Neural cell (in vitro differentiated cells): ENCODE measurements around the gene KBTBD3. TPM values are rescaled to one million over a fixed set of nuclear protein-coding genes. Genes with fewer than 3 reads are reported as not detected.

Source experiments
- H2AFZ ChIP-seq: fragments of 200-600, 300-800 bp; sonication (generic), shearing (Covaris generic); 2 replicates; pipeline ENCODE4 v1.6.0; 2014; ENCODE audit warnings: low read depth, mild to moderate bottlenecking, antibody characterized with exemption, low read length, moderate library complexity
- H3F3A ChIP-seq: fragments of 200-600 bp; shearing (Covaris generic); 2 replicates; pipeline ENCODE4 v1.6.1; 2016; ENCODE audit warnings: mild to moderate bottlenecking, moderate library complexity, mixed read lengths, antibody characterized with exemption, low read length; ENCODE audit not compliant: insufficient read depth, poor library complexity, severe bottlenecking
- H3K27ac ChIP-seq: fragments of 200-600, 300-800 bp; sonication (generic), shearing (Covaris generic); 2 replicates; pipeline ENCODE4 v1.5.1; 2014; ENCODE audit warnings: mild to moderate bottlenecking, low read length, moderate library complexity
- H3K27me3 ChIP-seq: fragments of 300-800, 200-600 bp; sonication (generic), shearing (Covaris generic); 2 replicates; pipeline ENCODE4 v1.6.0; 2014; ENCODE audit warnings: mild to moderate bottlenecking, low read depth, low read length, moderate library complexity; ENCODE audit not compliant: insufficient read depth
- H3K36me3 ChIP-seq: fragments of 300-800, 200-600 bp; sonication (generic), shearing (Covaris generic); 2 replicates; pipeline ENCODE4 v1.5.1; 2014; ENCODE audit warnings: mild to moderate bottlenecking, antibody characterized with exemption, low read length, moderate library complexity; ENCODE audit not compliant: insufficient read depth
- H3K4me2 ChIP-seq: fragments of 300-800, 200-600 bp; sonication (generic), shearing (Covaris generic); 2 replicates; pipeline ENCODE4 v1.6.0; 2014; ENCODE audit warnings: mild to moderate bottlenecking, low read length
- H3K4me3 ChIP-seq: fragments of 300-800, 200-600 bp; sonication (generic), shearing (Covaris generic); 2 replicates; pipeline ENCODE4 v1.5.1; 2014; ENCODE audit warnings: mild to moderate bottlenecking, low read length, moderate library complexity
- H3K79me2 ChIP-seq: fragments of 200-600 bp; shearing (Covaris generic); replicated peaks from 2 replicates; pipeline ENCODE4 v1.6.0; 2014; ENCODE audit warnings: mild to moderate bottlenecking, low read length, moderate library complexity; ENCODE audit not compliant: insufficient read depth
- H3K9ac ChIP-seq: fragments of 300-800, 200-600 bp; sonication (generic), shearing (Covaris generic); 2 replicates; pipeline ENCODE4 v1.6.1; 2016; ENCODE audit warnings: mild to moderate bottlenecking, low read length, mixed read lengths
- H3K9me2 ChIP-seq: fragments of 200-600 bp; shearing (Covaris generic); 2 replicates; pipeline ENCODE4 v1.6.1; 2016; ENCODE audit warnings: mild to moderate bottlenecking, low read length, mixed read lengths; ENCODE audit not compliant: insufficient read depth
- H3K9me3 ChIP-seq: fragments of 200-600, 300-800 bp; sonication (generic), shearing (Covaris generic); 2 replicates; pipeline ENCODE4 v1.6.1; 2016; ENCODE audit warnings: mild to moderate bottlenecking, mixed run types, low read length, moderate library complexity, mixed read lengths
- H4K20me1 ChIP-seq: fragments of 200-600 bp; shearing (Covaris generic); 2 replicates; pipeline ENCODE4 v1.6.1; 2016; ENCODE audit warnings: mild to moderate bottlenecking, mixed run types; ENCODE audit not compliant: insufficient read depth
- EP300 ChIP-seq: fragments of 450-650 bp; conservative IDR thresholded peaks from 2 replicates; pipeline ENCODE4 v1.6.1; 2014; ENCODE audit warnings: antibody characterized with exemption, mild to moderate bottlenecking, moderate library complexity; ENCODE audit not compliant: poor library complexity, severe bottlenecking
- EZH2 ChIP-seq: fragments of 200-600, 300-800 bp; shearing (Covaris generic), sonication (generic); IDR thresholded peaks from 2 replicates; pipeline ENCODE4 v1.6.1; 2014; ENCODE audit warnings: antibody characterized with exemption, low read length, borderline replicate concordance, mild to moderate bottlenecking; ENCODE audit not compliant: insufficient read depth, poor library complexity, severe bottlenecking
- MXI1 ChIP-seq: fragments of 450-650 bp; conservative IDR thresholded peaks from 2 replicates; pipeline ENCODE4 v1.6.1; 2014; ENCODE audit warnings: antibody characterized with exemption, mild to moderate bottlenecking; ENCODE audit not compliant: poor library complexity, severe bottlenecking
- POLR2AphosphoS5 ChIP-seq: IDR thresholded peaks from 2 replicates; pipeline ENCODE4 v1.6.1; 2012
- RAD21 ChIP-seq: fragments of 450-650 bp; conservative IDR thresholded peaks from 2 replicates; pipeline ENCODE4 v1.6.1; 2014; ENCODE audit warnings: antibody characterized with exemption, mild to moderate bottlenecking, moderate library complexity
- SMC3 ChIP-seq: fragments of 450-650 bp; conservative IDR thresholded peaks from 2 replicates; pipeline ENCODE4 v1.6.1; 2014; ENCODE audit warnings: antibody characterized with exemption, mild to moderate bottlenecking, moderate library complexity; ENCODE audit not compliant: poor library complexity
- TAF1 ChIP-seq: IDR thresholded peaks from 2 replicates; pipeline ENCODE4 v1.6.1; 2012; ENCODE audit warnings: low read depth
- polyA plus RNA-seq: library from polyadenylated mRNA; depleted of rRNA; stranded (reverse); fragments of >200 nt; gene quantifications from 2 replicates; pipeline ENCODE4 v1.2.3, GENCODE V29; 2014
- TF ChIP-seq, protein P1 (sequence below): fragments of 450-650 bp; IDR thresholded peaks from 2 replicates; pipeline ENCODE4 v1.5.1; 2014; ENCODE audit warnings: antibody characterized with exemption, mild to moderate bottlenecking, moderate library complexity; ENCODE audit not compliant: poor library complexity, severe bottlenecking
- TF ChIP-seq, protein P2 (sequence below): IDR thresholded peaks from 2 replicates; pipeline ENCODE4 v1.6.1; 2012; ENCODE audit warnings: borderline replicate concordance

Gene KBTBD3
- polyA plus RNA-seq, 1 donor from 2014 or later: 7.3 TPM

DNA sequence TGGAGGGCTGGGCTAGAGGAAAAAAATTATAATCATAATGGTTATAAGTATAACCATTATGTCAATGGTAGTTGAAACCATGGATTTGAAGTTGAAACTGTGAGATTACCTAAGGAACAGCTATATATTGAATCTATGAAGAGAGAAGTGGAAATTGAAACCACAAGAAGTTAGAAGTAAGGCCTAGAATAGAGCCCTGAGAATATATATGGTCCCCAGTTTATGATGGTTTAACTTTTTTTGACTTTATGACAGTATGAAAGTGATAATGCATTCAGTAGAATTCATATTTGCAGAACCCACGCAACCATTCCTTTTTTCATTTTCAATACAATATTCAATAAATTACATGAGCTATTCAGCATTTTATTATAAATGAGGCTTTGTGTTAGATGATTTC is 15.3 kb upstream of the KBTBD3 start:
- Histone ChIP-seq H3K9me2 (no peaks in the 10 kb centered on the region), H2AFZ (no peak overlapping the region), H3K4me3 (no peak overlapping the region), H3K9me3 (no peaks in the 10 kb centered on the region), H3K9ac (no peak overlapping the region), H4K20me1 (peaks cover 6% of the 10 kb centered on the region), H3K27me3 (no peaks in the 10 kb centered on the region), H3K4me2 (no peak overlapping the region), H3K27ac (no peak overlapping the region), H3K36me3 (peaks cover 1% of the 10 kb centered on the region), H3F3A (no peaks in the 10 kb centered on the region), H3K79me2 (peaks cover 40% of the 10 kb centered on the region)
- TF ChIP-seq, protein P1, sequence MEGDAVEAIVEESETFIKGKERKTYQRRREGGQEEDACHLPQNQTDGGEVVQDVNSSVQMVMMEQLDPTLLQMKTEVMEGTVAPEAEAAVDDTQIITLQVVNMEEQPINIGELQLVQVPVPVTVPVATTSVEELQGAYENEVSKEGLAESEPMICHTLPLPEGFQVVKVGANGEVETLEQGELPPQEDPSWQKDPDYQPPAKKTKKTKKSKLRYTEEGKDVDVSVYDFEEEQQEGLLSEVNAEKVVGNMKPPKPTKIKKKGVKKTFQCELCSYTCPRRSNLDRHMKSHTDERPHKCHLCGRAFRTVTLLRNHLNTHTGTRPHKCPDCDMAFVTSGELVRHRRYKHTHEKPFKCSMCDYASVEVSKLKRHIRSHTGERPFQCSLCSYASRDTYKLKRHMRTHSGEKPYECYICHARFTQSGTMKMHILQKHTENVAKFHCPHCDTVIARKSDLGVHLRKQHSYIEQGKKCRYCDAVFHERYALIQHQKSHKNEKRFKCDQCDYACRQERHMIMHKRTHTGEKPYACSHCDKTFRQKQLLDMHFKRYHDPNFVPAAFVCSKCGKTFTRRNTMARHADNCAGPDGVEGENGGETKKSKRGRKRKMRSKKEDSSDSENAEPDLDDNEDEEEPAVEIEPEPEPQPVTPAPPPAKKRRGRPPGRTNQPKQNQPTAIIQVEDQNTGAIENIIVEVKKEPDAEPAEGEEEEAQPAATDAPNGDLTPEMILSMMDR: no peak
- TF ChIP-seq MXI1: no peak
- TF ChIP-seq, protein P2, sequence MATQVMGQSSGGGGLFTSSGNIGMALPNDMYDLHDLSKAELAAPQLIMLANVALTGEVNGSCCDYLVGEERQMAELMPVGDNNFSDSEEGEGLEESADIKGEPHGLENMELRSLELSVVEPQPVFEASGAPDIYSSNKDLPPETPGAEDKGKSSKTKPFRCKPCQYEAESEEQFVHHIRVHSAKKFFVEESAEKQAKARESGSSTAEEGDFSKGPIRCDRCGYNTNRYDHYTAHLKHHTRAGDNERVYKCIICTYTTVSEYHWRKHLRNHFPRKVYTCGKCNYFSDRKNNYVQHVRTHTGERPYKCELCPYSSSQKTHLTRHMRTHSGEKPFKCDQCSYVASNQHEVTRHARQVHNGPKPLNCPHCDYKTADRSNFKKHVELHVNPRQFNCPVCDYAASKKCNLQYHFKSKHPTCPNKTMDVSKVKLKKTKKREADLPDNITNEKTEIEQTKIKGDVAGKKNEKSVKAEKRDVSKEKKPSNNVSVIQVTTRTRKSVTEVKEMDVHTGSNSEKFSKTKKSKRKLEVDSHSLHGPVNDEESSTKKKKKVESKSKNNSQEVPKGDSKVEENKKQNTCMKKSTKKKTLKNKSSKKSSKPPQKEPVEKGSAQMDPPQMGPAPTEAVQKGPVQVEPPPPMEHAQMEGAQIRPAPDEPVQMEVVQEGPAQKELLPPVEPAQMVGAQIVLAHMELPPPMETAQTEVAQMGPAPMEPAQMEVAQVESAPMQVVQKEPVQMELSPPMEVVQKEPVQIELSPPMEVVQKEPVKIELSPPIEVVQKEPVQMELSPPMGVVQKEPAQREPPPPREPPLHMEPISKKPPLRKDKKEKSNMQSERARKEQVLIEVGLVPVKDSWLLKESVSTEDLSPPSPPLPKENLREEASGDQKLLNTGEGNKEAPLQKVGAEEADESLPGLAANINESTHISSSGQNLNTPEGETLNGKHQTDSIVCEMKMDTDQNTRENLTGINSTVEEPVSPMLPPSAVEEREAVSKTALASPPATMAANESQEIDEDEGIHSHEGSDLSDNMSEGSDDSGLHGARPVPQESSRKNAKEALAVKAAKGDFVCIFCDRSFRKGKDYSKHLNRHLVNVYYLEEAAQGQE: no peak
- TF ChIP-seq RAD21: no peak
- TF ChIP-seq SMC3: no peak
- no peak for TF ChIP-seq EP300
- no peak for TF ChIP-seq TAF1
- TF ChIP-seq EZH2: no peak
- no peak for TF ChIP-seq POLR2AphosphoS5

DNA sequence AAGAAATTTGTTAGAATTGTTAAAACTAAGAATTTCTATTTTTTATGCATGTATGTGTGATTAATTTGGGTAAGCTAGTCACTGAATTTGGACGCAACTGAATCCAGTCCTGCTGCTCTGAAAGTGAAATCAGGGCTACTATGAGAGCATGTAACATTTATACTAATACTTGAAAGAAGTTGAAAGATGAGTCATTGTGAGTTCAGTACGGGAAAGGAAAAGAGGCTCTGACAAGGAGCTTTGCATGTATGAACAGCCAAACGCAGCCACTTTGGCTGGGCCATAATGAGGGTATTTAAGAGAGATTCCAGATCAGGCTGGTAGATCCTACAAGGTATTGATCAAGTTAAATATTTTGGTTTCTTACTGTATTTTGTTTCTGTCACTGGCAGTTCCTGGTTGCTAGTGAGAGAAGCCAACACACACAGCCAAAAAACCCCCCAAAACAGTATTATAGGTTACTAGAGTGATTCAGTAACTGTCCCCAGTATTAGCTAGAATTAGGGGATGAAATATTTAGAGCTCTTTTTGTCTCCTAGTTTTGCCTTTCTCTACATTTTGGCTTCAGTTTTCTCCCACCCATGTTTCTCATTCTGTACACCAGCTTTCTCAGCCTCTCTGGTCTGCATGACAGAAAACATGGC is 14.5 kb upstream of the KBTBD3 start:
- Histone ChIP-seq H3K27me3 (no peaks in the 10 kb centered on the region), H2AFZ (no peak overlapping the region), H3K9me3 (no peaks in the 10 kb centered on the region), H3K9me2 (no peaks in the 10 kb centered on the region), H4K20me1 (peaks cover 6% of the 10 kb centered on the region), H3K79me2 (peaks cover 45% of the 10 kb centered on the region), H3K4me2 (no peak overlapping the region), H3K36me3 (no peaks in the 10 kb centered on the region), H3K27ac (no peak overlapping the region), H3K9ac (no peak overlapping the region), H3F3A (no peaks in the 10 kb centered on the region), H3K4me3 (no peak overlapping the region)
- TF ChIP-seq, protein P2: no peak
- TF ChIP-seq EP300 (no peak), MXI1 (no peak), RAD21 (no peak), SMC3 (no peak), POLR2AphosphoS5 (no peak), EZH2 (no peak), TAF1 (no peak)
- TF ChIP-seq, protein P1: no peak
